GM18511 (cell line): ENCODE results near the gene GOLGA8B.
"Not testable (repeated sequence)": the region's sequence is repeated elsewhere in the genome, so short reads cannot be mapped to it uniquely, and the experiment has no call there.

Experiments used
- ATAC-seq: cut with Tn5 transposase; IDR thresholded peaks from one replicate; pipeline ENCODE4 v1.9.1; 2021; ENCODE audit warnings: mild to moderate bottlenecking, moderate library complexity; ENCODE audit not compliant: unreplicated experiment

The GOLGA8B gene

DNA sequence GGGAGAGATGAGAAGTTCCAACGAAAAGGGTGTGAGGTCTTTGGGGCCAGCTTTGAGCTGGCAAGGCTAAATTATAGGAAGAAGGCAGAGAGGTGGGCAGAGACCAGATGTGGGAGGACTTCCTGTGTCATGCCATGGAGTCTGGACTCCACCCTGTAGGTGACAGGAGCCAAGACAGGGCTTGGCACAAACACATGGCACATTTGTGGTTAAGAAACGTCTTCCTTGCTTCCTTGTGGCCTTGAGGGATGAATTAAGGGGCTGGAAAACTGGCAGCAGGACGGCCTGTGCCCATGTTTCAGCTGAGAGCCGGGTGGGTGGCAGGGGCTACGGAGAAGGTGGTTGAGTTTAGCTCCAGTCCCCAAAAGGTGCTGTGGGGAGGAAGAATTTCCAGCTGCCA, 18.7 kb downstream of the GOLGA8B start:
- ATAC-seq: not testable (repeated sequence)

GRCh38 chr15:34560814-34561213, 22.6 kb downstream of the GOLGA8B start:
- not testable (repeated sequence) for ATAC-seq

- ATAC-seq: not testable (repeated sequence)
Observed at GRCh38 chr15:34559764-34560163, 23.7 kb downstream of the GOLGA8B start.

DNA sequence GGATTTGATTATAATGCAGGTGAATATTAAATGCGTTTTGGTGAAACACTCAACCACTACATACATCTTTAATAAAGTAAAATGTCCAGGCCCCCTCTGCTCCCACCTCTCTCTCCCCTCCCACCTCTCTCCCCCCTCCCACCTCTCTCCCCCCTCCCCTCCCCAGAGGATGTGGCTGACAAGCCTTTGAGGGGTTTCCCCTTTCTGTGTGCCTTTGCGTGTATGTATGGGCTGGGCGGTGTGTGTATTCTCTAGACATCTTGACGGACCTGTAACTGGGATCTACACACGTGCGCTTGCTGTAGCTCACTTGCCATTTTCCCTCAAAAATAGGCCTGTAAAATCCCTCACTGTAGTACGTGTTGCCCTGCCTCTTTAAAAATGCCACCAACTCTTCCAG, 28.3 kb downstream of the GOLGA8B start:
- not testable (repeated sequence) for ATAC-seq

- not testable (repeated sequence) for ATAC-seq
Observed at GRCh38 chr15:34554716-34555115, 28.7 kb downstream of the GOLGA8B start.

- not testable (repeated sequence) for ATAC-seq
Observed at GRCh38 chr15:34554126-34554525, 29.3 kb downstream of the GOLGA8B start.

- not testable (repeated sequence) for ATAC-seq
Observed at GRCh38 chr15:34550129-34550528, 33.3 kb downstream of the GOLGA8B start.

DNA sequence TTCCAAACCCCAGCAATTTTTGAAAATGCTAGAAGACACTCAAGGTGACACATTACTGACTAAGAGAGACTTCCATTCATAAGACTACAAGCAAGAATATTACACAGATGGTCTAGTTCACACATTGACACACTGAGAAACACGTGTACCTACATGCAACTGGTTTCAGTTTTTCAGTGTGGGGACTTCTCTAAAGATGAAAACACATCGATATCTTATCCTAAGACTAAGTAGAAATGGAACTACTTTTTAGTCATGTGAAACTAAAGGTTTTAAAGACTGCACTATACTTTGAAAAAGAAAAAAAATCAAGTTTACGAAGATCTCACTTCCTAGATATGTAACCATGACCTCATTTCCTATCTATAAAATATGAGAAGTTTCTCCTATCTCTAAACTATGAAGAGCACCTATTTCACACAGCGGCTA, 34.1 kb downstream of the GOLGA8B start:
- peak; percentile 71 for ATAC-seq

DNA sequence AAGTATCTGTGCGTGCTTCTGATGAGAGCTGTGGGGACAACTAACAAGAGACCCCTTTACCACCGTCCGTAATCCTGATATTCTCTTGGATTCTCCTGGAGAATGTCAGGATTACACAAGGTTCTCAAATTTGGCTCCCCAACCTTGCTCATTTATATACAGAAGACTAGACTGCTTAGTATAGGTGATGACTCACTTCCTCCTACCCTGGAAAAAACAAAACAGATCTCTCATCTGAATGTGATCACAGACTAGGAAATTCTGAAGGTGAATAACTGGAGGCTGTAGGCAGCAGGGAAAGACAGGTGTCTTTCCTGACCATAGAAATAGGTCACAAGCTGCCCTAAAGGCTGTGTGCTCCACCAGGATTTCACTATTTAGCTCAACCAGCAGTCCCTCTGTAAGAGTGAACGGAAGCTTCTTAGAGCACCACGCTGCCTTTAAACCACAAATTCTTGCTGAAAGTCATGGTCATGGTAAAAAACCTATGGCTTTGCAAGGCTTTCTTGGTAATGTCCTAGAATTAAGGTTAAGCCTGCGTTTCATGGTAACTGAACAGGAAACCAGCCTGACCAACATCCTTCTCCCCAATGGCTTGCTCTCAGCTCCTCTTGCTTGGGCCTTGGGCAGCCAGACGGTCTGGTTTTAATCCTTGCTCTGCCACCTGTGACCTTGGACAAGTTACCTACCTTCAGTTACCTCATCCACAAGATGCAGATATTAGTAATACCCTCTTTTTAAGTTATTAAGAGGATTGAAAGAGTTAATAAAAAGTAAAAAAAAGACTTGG, 39.4 kb downstream of the GOLGA8B start:
- not testable (repeated sequence) for ATAC-seq

GRCh38 chr15:34535857-34536256, 47.6 kb downstream of the GOLGA8B start:
- not testable (repeated sequence) for ATAC-seq
